ENCODE results near the gene TC2N.

TC2N gene

DNA sequence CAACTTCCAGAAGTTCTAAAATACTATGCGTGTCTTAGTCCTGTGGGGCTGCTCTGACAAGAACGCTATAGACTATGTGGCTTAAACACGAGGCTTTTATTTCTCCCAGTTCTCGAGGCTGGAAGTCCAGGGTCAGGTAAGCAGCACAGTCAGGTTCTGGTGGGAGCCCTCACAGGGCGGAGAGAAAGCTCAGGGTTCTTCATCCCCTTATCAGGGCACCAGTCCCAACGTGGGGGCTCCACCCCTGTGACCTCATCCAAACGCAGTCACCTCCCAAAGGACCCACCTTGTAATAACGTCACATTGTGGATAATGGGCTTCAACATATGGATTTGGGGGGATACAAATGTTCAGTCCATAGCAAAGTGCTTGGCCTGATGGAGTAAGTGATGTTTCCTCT is 37.1 kb upstream of the TC2N start:
- H3K4me1 ChIP-seq (ENCODE audit: low read length), result no peaks in the 10 kb centered on the region
- no peak for DNase-seq
- H4K20me1 ChIP-seq (ENCODE audit: insufficient read depth, low read length), result no peaks in the 10 kb centered on the region
- H3K79me2 ChIP-seq (ENCODE audit: low read length), result no peaks in the 10 kb centered on the region
- H2AFZ ChIP-seq (ENCODE audit: low read length), result no peak overlapping the region
- TF ChIP-seq EZH2 (optimal IDR thresholded peaks at IDR 0.05; ENCODE audit: low read depth, low read length), result no peak
- TF ChIP-seq, protein P1, sequence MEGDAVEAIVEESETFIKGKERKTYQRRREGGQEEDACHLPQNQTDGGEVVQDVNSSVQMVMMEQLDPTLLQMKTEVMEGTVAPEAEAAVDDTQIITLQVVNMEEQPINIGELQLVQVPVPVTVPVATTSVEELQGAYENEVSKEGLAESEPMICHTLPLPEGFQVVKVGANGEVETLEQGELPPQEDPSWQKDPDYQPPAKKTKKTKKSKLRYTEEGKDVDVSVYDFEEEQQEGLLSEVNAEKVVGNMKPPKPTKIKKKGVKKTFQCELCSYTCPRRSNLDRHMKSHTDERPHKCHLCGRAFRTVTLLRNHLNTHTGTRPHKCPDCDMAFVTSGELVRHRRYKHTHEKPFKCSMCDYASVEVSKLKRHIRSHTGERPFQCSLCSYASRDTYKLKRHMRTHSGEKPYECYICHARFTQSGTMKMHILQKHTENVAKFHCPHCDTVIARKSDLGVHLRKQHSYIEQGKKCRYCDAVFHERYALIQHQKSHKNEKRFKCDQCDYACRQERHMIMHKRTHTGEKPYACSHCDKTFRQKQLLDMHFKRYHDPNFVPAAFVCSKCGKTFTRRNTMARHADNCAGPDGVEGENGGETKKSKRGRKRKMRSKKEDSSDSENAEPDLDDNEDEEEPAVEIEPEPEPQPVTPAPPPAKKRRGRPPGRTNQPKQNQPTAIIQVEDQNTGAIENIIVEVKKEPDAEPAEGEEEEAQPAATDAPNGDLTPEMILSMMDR (IDR thresholded peaks at IDR 0.05; ENCODE audit: low read length), result no peak
- TF ChIP-seq EZH2phosphoT487 (IDR thresholded peaks at IDR 0.05; ENCODE audit: low read length), result no peak
- no peaks in the 10 kb centered on the region for H3K9me3 ChIP-seq (replicated peaks; ENCODE audit: insufficient read depth, low read length)
- no peaks in the 10 kb centered on the region for H3K9me2 ChIP-seq (replicated peaks; ENCODE audit: insufficient read depth, low read length)
- no peak overlapping the region for H3K4me3 ChIP-seq (ENCODE audit: low read length)
- H3K9ac ChIP-seq (ENCODE audit: low read length), result no peak overlapping the region
- no peaks in the 10 kb centered on the region for H3K27me3 ChIP-seq (replicated peaks; ENCODE audit: insufficient read depth, low read length)
- no peaks in the 10 kb centered on the region for H3K36me3 ChIP-seq (replicated peaks; ENCODE audit: insufficient read depth, low read length)
- no peaks in the 10 kb centered on the region for H3F3A ChIP-seq (ENCODE audit: insufficient read depth, low read length)
- no peak overlapping the region for H3K4me2 ChIP-seq (ENCODE audit: low read depth, low read length)
- no peak overlapping the region for H3K27ac ChIP-seq (ENCODE audit: low read length)

DNA sequence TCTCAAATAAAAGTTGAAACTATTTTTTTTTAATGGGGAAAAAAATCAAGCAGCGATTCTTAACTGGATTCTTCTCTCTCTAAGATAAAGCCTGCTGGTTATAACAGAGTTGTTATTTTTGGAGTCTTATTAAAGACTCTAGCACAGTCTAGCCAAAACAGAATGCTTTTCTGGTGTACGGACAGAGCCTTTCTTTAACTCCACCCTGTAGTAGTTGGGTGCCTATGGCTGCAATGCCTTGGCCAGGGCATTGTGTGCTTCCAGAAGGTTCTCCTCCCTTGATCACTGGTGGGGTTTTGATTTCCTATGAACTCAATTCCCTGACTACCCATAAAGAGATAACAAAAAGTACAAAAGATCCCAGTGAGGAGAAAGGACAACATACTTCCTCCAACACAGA is 35.7 kb upstream of the TC2N start:
- H3K9me2 ChIP-seq (replicated peaks; ENCODE audit: insufficient read depth, low read length), result no peaks in the 10 kb centered on the region
- H3K9ac ChIP-seq (ENCODE audit: low read length), result no peak overlapping the region
- H2AFZ ChIP-seq (ENCODE audit: low read length), result no peak overlapping the region
- no peak for TF ChIP-seq EZH2phosphoT487 (IDR thresholded peaks at IDR 0.05; ENCODE audit: low read length)
- TF ChIP-seq, protein P1 (IDR thresholded peaks at IDR 0.05; ENCODE audit: low read length), result no peak
- TF ChIP-seq EZH2 (optimal IDR thresholded peaks at IDR 0.05; ENCODE audit: low read depth, low read length), result no peak
- no peaks in the 10 kb centered on the region for H4K20me1 ChIP-seq (ENCODE audit: insufficient read depth, low read length)
- no peak for DNase-seq
- H3K27me3 ChIP-seq (replicated peaks; ENCODE audit: insufficient read depth, low read length), result no peaks in the 10 kb centered on the region
- H3K27ac ChIP-seq (ENCODE audit: low read length), result no peak overlapping the region
- H3F3A ChIP-seq (ENCODE audit: insufficient read depth, low read length), result no peaks in the 10 kb centered on the region
- no peaks in the 10 kb centered on the region for H3K79me2 ChIP-seq (ENCODE audit: low read length)
- H3K36me3 ChIP-seq (replicated peaks; ENCODE audit: insufficient read depth, low read length), result no peaks in the 10 kb centered on the region
- no peaks in the 10 kb centered on the region for H3K4me1 ChIP-seq (ENCODE audit: low read length)
- no peak overlapping the region for H3K4me3 ChIP-seq (ENCODE audit: low read length)
- H3K9me3 ChIP-seq (replicated peaks; ENCODE audit: insufficient read depth, low read length), result no peaks in the 10 kb centered on the region
- H3K4me2 ChIP-seq (ENCODE audit: low read depth, low read length), result no peak overlapping the region

DNA sequence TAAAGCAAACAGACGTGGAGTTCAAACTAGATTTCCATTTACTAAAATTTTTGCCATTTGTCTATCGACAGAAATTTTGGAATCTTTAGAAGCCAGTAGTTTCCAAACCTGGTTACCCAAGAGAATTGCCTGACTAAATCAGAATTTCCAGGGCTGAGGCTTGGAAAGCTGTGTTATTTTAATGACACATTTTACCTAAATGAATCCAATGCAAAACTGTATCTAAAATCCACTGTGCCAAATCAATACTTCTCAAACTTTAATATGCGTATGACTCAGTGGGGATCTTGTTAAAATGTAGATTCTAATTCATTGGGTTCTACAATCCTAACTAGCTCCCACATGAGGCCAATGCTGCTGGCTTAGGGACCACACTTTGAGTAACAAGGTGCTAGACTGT is 35.0 kb upstream of the TC2N start:
- Histone ChIP-seq H4K20me1 (ENCODE audit: insufficient read depth, low read length) (no peaks in the 10 kb centered on the region), H3K27ac (ENCODE audit: low read length) (no peak overlapping the region), H3K4me1 (ENCODE audit: low read length) (no peaks in the 10 kb centered on the region), H3K27me3 (replicated peaks; ENCODE audit: insufficient read depth, low read length) (no peaks in the 10 kb centered on the region), H3K4me2 (ENCODE audit: low read depth, low read length) (no peak overlapping the region), H2AFZ (ENCODE audit: low read length) (no peak overlapping the region), H3F3A (ENCODE audit: insufficient read depth, low read length) (no peaks in the 10 kb centered on the region), H3K79me2 (ENCODE audit: low read length) (no peaks in the 10 kb centered on the region), H3K36me3 (replicated peaks; ENCODE audit: insufficient read depth, low read length) (no peaks in the 10 kb centered on the region), H3K9me3 (replicated peaks; ENCODE audit: insufficient read depth, low read length) (no peaks in the 10 kb centered on the region), H3K4me3 (ENCODE audit: low read length) (no peak overlapping the region), H3K9ac (ENCODE audit: low read length) (no peak overlapping the region), H3K9me2 (replicated peaks; ENCODE audit: insufficient read depth, low read length) (no peaks in the 10 kb centered on the region)
- TF ChIP-seq, protein P1 (IDR thresholded peaks at IDR 0.05; ENCODE audit: low read length), result no peak
- TF ChIP-seq EZH2 (optimal IDR thresholded peaks at IDR 0.05; ENCODE audit: low read depth, low read length) (no peak), EZH2phosphoT487 (IDR thresholded peaks at IDR 0.05; ENCODE audit: low read length) (no peak)
- DNase-seq, result no peak

Measured in MM.1S (cell line).